ENCODE data around the gene HGFAC. TPM values are rescaled to one million over a fixed set of nuclear protein-coding genes. Genes with fewer than 3 reads are reported as not detected.

Gene HGFAC
- total RNA-seq, 1 experiment from 2014 or later, result 0.37 TPM

DNA sequence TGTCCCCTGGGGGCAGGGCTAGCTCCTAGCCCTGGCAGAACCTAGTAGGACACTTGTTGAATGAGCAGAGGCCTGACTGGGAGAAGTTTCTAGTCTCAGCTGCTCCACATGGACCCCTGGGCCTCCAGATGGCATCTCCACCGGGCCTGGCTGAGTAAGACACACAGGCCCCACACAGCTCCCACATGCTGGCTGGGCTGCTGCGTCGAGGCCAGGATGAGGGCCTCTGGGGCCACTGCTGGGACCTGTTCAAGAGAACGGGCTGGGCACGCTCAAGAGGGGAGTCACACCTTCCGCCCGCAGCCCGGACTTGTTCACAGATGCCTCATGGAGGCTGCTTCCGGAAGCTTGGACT, 4.2 kb upstream of the HGFAC start:
- no peak overlapping the region for H3K4me3 Mint-ChIP-seq
- TF ChIP-seq, protein P1, sequence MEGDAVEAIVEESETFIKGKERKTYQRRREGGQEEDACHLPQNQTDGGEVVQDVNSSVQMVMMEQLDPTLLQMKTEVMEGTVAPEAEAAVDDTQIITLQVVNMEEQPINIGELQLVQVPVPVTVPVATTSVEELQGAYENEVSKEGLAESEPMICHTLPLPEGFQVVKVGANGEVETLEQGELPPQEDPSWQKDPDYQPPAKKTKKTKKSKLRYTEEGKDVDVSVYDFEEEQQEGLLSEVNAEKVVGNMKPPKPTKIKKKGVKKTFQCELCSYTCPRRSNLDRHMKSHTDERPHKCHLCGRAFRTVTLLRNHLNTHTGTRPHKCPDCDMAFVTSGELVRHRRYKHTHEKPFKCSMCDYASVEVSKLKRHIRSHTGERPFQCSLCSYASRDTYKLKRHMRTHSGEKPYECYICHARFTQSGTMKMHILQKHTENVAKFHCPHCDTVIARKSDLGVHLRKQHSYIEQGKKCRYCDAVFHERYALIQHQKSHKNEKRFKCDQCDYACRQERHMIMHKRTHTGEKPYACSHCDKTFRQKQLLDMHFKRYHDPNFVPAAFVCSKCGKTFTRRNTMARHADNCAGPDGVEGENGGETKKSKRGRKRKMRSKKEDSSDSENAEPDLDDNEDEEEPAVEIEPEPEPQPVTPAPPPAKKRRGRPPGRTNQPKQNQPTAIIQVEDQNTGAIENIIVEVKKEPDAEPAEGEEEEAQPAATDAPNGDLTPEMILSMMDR (conservative IDR thresholded peaks at IDR 0.05), result no peak
- H3K4ac ChIP-seq (ENCODE audit: low read depth, low read length), result no peak overlapping the region
- no peak overlapping the region for H3K14ac ChIP-seq (ENCODE audit: insufficient read depth, low read length)
- H3T11ph ChIP-seq (ENCODE audit: low read length), result no peak overlapping the region
- no peak overlapping the region for H2AFZ ChIP-seq (ENCODE audit: low read length)
- no peaks in the 10 kb centered on the region for H3K79me1 ChIP-seq (ENCODE audit: insufficient read depth, low read depth, low read length, poor library complexity, severe bottlenecking)
- H3K36me3 Mint-ChIP-seq (ENCODE audit: insufficient read depth in 1 of 3, low read depth in 3 of 3), result no peaks in the 10 kb centered on the region
- H3K27me3 ChIP-seq (ENCODE audit: insufficient read depth, low read length), result no peaks in the 10 kb centered on the region
- WGBS (ENCODE audit: extremely low coverage, insufficient read length, low lambda C conversion rate), result no CpG with 5 or more reads among the region's 9 CpGs
- no peaks in the 10 kb centered on the region for H4K20me1 ChIP-seq (ENCODE audit: control insufficient read depth, insufficient read depth, insufficient read length)
- no peak overlapping the region for H2BK15ac ChIP-seq (ENCODE audit: low read depth, low read length)
- no peaks in the 10 kb centered on the region for H3K4me1 ChIP-seq (ENCODE audit: insufficient read depth, low read length)
- H3K9ac ChIP-seq (ENCODE audit: extremely low read depth, insufficient read length, low read length), result no peak overlapping the region
- H3K27ac ChIP-seq (ENCODE audit: insufficient read length, low read depth, low read length), result no peak overlapping the region
- no peaks in the 10 kb centered on the region for H3K9me3 Mint-ChIP-seq
- DNase-seq, result no peak
- H3K9me3 ChIP-seq (ENCODE audit: control insufficient read depth, low read depth, low read length), result no peaks in the 10 kb centered on the region
- H3K23ac ChIP-seq (ENCODE audit: insufficient read length, low read depth, low read length), result no peak overlapping the region
- H4K91ac ChIP-seq (ENCODE audit: insufficient read length, low read depth, low read length), result no peak overlapping the region
- H3K18ac ChIP-seq (ENCODE audit: insufficient read length, low read depth, low read length), result no peak overlapping the region
- H3K4me1 Mint-ChIP-seq, result peaks cover 2 to 13% of the 10 kb centered on the region in 2 experiments; a peak in 3 of 4 replicates
- H2BK5ac ChIP-seq (ENCODE audit: insufficient read length, low read length), result no peak overlapping the region
- H3K79me2 ChIP-seq (ENCODE audit: insufficient read depth, low read length), result no peaks in the 10 kb centered on the region
- no peak overlapping the region for H3K4me2 ChIP-seq (ENCODE audit: insufficient read depth, insufficient read length, low read length)
- no peak overlapping the region for H2AK5ac ChIP-seq (ENCODE audit: insufficient read length, low read length)
- H2BK12ac ChIP-seq (ENCODE audit: insufficient read length, low read depth, low read length), result no peak overlapping the region
- no peak overlapping the region; a peak in 1 of 7 replicates for H3K27ac Mint-ChIP-seq
- no peak overlapping the region for H4K5ac ChIP-seq (ENCODE audit: insufficient read length, low read depth, low read length)
- no peak overlapping the region for H3K56ac ChIP-seq (ENCODE audit: insufficient read length, low read depth, low read length)
- H2BK20ac ChIP-seq (ENCODE audit: low read depth, low read length, poor library complexity, severe bottlenecking), result no peak overlapping the region
- H3K23me2 ChIP-seq (ENCODE audit: insufficient read length, low read depth, low read length, poor library complexity, severe bottlenecking), result no peaks in the 10 kb centered on the region
- no peaks in the 10 kb centered on the region; the same call in 1 of the 2 replicates for H3K27me3 Mint-ChIP-seq (ENCODE audit: low read depth)
- no peak overlapping the region for H4K8ac ChIP-seq (replicated peaks; ENCODE audit: insufficient read length, low read depth, low read length)
- no peak overlapping the region for H2BK120ac ChIP-seq (ENCODE audit: low read depth, low read length, poor library complexity, severe bottlenecking)

Measured in H9 (cell line).